Left lung (tissue), 10 donors: Measurements from ENCODE around the gene PKDCC. TPM values are rescaled to one million over a fixed set of nuclear protein-coding genes. Genes with fewer than 3 reads are reported as not detected.
A peak's percentile ranks its signal among the peaks of the same experiment; 100 is the strongest.

Source experiments
- ATAC-seq: fragments of 200-7000 bp; cut with Tn5 transposase; one replicate; pipeline ENCODE4 v1.9.1; 2020; ENCODE audit warnings: moderate library complexity
- DNase-seq, 4 donors: peaks; one replicate each; pipeline ENCODE4 v3.0.0-alpha.2; 2013 to 2020
- H3K27ac ChIP-seq, 2 donors: fragments of 200-600 bp; sonication (generic) in 1 of 2; one replicate each; pipeline versions ENCODE4 v1.5.0 to v1.8.0; 2020 to 2021
- H3K27me3 ChIP-seq, 2 donors: fragments of 200-600 bp; sonication (generic) in 1 of 2; one replicate each; pipeline versions ENCODE4 v1.5.0 to v1.8.0; 2020 to 2021
- H3K36me3 ChIP-seq, 2 donors: fragments of 200-600 bp; sonication (generic) in 1 of 2; one replicate each; pipeline versions ENCODE4 v1.5.0 to v1.8.0; 2020 to 2021
- H3K4me1 ChIP-seq, 2 donors: fragments of 200-600 bp; one replicate each; pipeline ENCODE4 v1.8.0; 2021
- H3K4me3 ChIP-seq, 2 donors: fragments of 200-600 bp; sonication (generic) in 1 of 2; one replicate each; pipeline versions ENCODE4 v1.5.0 to v1.8.0; 2020 to 2021; ENCODE audit warnings: mild to moderate bottlenecking in 1 of 2
- H3K9me3 ChIP-seq, 2 donors: fragments of 200-600 bp; sonication (generic) in 1 of 2; one replicate each; pipeline versions ENCODE4 v1.5.0 to v1.8.0; 2020 to 2021
- intact Hi-C, 2 donors: fragments of 100-400 bp; cut with DNase I; formaldehyde crosslinking; loops; one replicate each; pipeline versions ENCODE4 v1.11.2 to v1.14.2; 2022
- polyA plus RNA-seq, 6 donors: library from polyadenylated mRNA; unstranded; fragments of 120-200 nt; gene quantifications; one replicate each; pipeline ENCODE4 v1.2.1, GENCODE V29; 2013; ENCODE audit not compliant: insufficient read length in 6 of 6
- total RNA-seq, 2 donors: library from RNA; stranded (reverse); fragmentation: NEBNext Ultra II Directional; extraction: Animal tissue kit (Norgen Biotek cat#: 25700); gene quantifications; one replicate each; pipeline ENCODE4 v1.2.1, GENCODE V29; 2021
- TF ChIP-seq, protein P1 (sequence below), 2 donors: fragments of 200-600 bp; sonication (generic) in 1 of 2; IDR thresholded peaks; one replicate each; pipeline versions ENCODE4 v1.5.0 to v1.8.0; 2021; ENCODE audit warnings: antibody characterized with exemption in 2 of 2
- donor health status: DM: no; HTN: yes; CAD: no.
- donor health status: DM: no; HTN: no; CAD: no.

Gene PKDCC
- total and polyA plus RNA-seq, 8 donors, result 63.1 to 224 (median 129) TPM

DNA sequence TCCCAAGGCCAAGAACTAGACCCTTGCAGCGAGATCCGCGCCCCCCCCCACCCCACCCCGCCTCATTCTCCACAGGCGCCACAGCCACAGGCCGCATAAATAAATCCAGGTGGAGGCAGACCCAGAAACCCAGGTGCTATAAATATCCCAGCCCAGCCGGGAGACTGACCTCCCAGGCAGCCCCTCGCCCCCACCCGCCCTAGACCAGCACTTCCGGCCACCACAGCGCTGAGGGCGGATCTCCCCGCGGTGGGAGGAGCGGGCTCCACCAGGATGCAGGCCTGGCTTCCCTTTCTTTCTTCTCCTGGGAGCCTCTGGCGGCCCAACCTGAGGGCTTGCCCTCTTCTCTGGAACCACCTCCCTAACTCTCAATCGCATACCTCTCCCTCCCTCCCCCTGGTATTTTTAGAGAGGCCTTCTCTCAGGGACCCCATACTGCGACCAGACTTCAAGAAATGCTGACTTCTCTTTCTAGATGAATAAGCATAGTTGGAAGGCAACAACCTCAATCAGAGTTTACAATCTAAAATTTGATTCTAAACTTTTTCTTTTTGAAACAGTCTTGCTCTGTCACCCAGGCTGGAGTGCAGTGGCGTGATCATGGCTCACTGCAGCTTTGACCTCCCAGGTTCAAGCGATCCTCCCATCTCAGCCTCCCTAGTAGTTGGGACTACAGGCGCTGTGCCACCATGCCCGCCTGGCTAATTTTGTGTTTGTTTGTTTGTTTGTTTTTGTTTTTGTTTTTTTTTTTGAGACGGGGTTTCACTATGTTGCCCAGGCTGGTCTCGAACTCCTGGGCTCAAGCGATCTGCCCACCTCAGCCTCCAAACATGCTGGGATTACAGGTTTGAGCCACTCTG is 55.0 kb downstream of the PKDCC start:
- H3K27ac ChIP-seq, result peak overlapping the region; percentile 94 to 95
- intact Hi-C loops, result loop anchor here in 1 of 2 donors (10.0 kb wide), 1 partner anchor 262 kb away; the partner anchor contains the start of gene COX7A2L
- H3K36me3 ChIP-seq, result no peaks in the 10 kb centered on the region
- peak in 3 of 4 donors; percentile 75 to 91 (median 77) for DNase-seq
- peak; percentile 66 for ATAC-seq
- TF ChIP-seq, protein P1, sequence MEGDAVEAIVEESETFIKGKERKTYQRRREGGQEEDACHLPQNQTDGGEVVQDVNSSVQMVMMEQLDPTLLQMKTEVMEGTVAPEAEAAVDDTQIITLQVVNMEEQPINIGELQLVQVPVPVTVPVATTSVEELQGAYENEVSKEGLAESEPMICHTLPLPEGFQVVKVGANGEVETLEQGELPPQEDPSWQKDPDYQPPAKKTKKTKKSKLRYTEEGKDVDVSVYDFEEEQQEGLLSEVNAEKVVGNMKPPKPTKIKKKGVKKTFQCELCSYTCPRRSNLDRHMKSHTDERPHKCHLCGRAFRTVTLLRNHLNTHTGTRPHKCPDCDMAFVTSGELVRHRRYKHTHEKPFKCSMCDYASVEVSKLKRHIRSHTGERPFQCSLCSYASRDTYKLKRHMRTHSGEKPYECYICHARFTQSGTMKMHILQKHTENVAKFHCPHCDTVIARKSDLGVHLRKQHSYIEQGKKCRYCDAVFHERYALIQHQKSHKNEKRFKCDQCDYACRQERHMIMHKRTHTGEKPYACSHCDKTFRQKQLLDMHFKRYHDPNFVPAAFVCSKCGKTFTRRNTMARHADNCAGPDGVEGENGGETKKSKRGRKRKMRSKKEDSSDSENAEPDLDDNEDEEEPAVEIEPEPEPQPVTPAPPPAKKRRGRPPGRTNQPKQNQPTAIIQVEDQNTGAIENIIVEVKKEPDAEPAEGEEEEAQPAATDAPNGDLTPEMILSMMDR (IDR thresholded peaks at IDR 0.05), result no peak
- H3K9me3 ChIP-seq, result no peaks in the 10 kb centered on the region
- H3K4me1 ChIP-seq, result peaks cover 32 to 98% of the 10 kb centered on the region in 2 donors
- peak overlapping the region; percentile 11 to 44 for H3K4me3 ChIP-seq
- no peaks in the 10 kb centered on the region for H3K27me3 ChIP-seq

DNA sequence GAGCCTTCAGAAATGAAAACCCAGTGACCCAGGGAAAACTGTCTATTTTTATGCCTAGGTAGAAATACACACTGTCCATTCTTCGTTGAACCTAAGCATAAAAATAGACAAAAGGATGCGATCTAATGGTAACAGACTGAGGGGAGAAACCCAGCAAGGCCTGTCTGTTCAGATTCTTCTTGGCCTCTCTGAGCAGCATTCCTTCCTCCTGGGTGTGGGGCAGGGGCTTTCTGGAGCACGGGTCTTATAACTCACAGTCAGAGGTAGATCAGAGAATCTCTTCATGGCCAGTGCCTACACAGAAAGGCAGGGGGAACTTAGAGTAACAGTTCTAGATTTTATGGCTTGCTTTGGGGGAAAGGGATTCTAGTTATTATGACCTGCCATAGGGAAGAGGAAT is 56.0 kb downstream of the PKDCC start:
- Histone ChIP-seq H3K36me3 (no peaks in the 10 kb centered on the region), H3K27ac (peak overlapping the region; percentile 2 to 95), H3K4me3 (no peak overlapping the region), H3K4me1 (peaks cover 29 to 98% of the 10 kb centered on the region in 2 donors), H3K9me3 (no peaks in the 10 kb centered on the region), H3K27me3 (no peaks in the 10 kb centered on the region)
- intact Hi-C loops, result loop anchor here in 1 of 2 donors (10.0 kb wide), 1 partner anchor 261 kb away; the partner anchor contains the start of gene COX7A2L
- TF ChIP-seq, protein P1 (IDR thresholded peaks at IDR 0.05), result no peak
- no peak for ATAC-seq
- no peak for DNase-seq

DNA sequence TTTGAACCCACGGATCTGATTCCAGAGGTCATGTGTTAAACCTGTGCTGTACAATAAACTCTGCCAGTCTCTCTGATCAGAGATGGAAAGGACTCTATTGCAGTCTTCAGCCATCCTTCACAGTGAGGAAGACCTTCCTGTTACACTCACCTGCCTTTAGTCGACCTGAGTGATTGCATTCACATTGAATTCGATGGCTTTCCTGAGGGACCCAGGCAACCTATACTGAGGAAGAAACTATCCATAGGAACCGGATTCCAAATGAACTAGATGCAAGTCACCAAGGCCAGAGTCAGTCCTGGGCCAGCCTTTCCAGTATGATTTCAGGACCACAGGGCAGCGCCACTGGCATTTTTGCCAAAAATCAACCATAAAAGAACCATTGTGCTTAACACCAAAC is 56.8 kb downstream of the PKDCC start:
- H3K36me3 ChIP-seq, result no peaks in the 10 kb centered on the region
- H3K4me3 ChIP-seq, result no peak overlapping the region
- no peaks in the 10 kb centered on the region for H3K27me3 ChIP-seq
- peaks cover 23 to 98% of the 10 kb centered on the region in 2 donors for H3K4me1 ChIP-seq
- no peak for DNase-seq
- TF ChIP-seq, protein P1 (IDR thresholded peaks at IDR 0.05), result no peak
- intact Hi-C loops, result loop anchor here in 1 of 2 donors (10.0 kb wide), 1 partner anchor 260 kb away; the partner anchor contains the start of gene COX7A2L
- no peaks in the 10 kb centered on the region for H3K9me3 ChIP-seq
- H3K27ac ChIP-seq, result peak overlapping the region in 1 of 2 donors; percentile 95
- ATAC-seq, result no peak

DNA sequence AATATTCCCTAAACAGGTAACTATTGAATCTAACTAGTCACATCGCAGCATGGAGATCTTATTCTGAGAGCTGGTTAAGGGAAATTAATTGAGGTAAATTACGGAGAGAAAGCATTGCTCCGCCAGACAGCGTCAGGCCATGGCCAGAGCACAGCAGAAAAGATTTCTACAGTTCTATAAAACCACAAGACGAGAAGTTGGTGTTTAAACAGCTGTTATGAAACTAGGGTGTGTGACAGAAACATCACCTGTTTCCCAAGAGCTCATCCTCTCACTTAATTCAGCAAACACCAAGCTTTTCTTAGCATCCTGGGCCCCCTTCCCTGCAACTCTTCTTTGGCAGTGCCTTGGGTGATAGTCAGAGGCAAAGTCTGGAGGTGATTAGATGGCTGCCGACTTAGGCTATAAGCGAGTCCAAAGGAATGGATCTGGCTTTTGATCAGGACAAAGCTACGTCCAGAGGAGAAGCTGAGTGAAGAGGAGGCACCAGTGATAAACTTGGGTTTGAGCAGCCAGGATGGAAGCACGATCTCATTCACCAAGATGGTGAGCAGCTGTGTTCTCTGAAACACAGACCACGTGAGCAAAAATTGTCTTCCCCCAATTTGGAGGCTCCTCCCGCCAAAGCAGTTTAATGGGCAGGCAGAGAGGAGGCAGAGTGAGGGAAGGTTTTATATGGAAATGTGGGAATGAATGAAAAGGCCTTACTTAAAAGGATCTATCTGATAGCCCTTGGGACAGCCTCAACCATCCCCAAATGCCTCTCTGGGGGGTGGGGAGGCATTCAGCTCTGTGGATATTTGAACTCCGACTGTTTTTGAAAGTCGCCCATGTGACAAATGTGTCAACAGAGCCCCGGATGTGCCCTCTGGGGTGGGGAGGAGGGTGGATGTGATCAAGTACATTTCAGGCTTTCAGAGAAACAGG is 57.8 kb downstream of the PKDCC start:
- DNase-seq (peak in 2 of 4 donors; percentile 52 to 78), ATAC-seq (peak; percentile 9)
- peaks cover 23 to 98% of the 10 kb centered on the region in 2 donors for H3K4me1 ChIP-seq
- H3K27ac ChIP-seq, result peak overlapping the region; percentile 54 to 95
- H3K9me3 ChIP-seq, result no peaks in the 10 kb centered on the region
- intact Hi-C loops, result loop anchor here in 1 of 2 donors (10.0 kb wide), 1 partner anchor 259 kb away; the partner anchor contains the start of gene COX7A2L
- no peaks in the 10 kb centered on the region for H3K36me3 ChIP-seq
- no peaks in the 10 kb centered on the region for H3K27me3 ChIP-seq
- H3K4me3 ChIP-seq, result peak overlapping the region in 1 of 2 donors; percentile 0
- TF ChIP-seq, protein P1 (IDR thresholded peaks at IDR 0.05), result no peak
